ENCODE results near the gene RNGTT. TPM values are rescaled to one million over a fixed set of nuclear protein-coding genes. Genes with fewer than 3 reads are reported as not detected.

RNGTT gene
- total RNA-seq, 2 experiments from 2014 or later = 11.6 to 12.4 TPM

DNA sequence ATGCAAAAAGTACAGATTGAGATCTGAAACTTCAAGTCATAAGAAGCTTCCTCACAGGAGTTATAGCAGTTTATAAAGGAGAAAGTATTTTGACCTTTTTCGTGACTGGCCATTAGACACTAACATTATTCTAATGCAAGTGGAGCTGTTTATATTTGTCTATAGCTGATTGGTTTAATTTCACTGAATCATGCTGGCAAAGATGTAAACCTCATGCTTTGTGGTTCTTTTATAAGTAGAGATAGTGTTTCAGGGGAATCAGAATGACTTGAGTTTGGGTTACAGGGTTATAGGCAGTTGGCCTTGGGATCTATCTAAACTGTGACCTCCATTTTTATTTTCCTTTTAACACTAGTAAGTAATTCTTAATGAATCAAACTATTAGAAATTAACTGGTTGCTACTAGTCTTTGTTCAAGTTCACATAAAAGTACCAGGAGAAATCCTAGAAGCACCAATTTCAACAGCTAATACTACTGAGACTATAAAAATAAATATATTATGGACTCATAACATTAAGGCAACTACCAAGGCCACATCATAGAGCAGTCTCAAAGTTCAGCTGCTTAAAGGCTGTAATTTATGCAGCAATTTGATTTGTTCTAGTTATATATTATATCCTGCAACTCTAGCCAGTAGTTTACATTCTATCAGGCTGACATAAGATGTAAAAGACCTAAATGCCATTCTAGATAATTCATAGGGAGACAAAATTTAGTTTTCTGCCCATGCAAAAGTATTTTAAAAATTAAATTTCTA, 94.0 kb downstream of the RNGTT start:
- ChIA-PET POLR2A (no interaction called here), CTCF (interaction anchor here (1.0 to 1.8 kb wide), 2 partner anchors 18 to 1730 kb away, joined by 3 to 4 read pairs; no protein-coding TSS in a partner anchor)
- H3K4me1 ChIP-seq (ENCODE audit: insufficient read depth, low read length) = no peaks in the 10 kb centered on the region
- no peaks in the 10 kb centered on the region for H3K27me3 ChIP-seq (ENCODE audit: control insufficient read depth in 1 of 2, insufficient read depth in 2 of 2, low read length in 2 of 2)
- H3K36me3 Mint-ChIP-seq (ENCODE audit: low read depth) = peaks cover 3% of the 10 kb centered on the region
- TF ChIP-seq CTCF (IDR thresholded peaks at IDR 0.05) = no peak
- H3K27ac ChIP-seq (ENCODE audit: low read depth in 1 of 2, low read length in 2 of 2) = no peak overlapping the region
- no peak overlapping the region for H3K27ac Mint-ChIP-seq
- H3K9me3 Mint-ChIP-seq = no peaks in the 10 kb centered on the region
- no peak for ATAC-seq (ENCODE audit: poor library complexity)
- no peaks in the 10 kb centered on the region for H3K36me3 ChIP-seq (ENCODE audit: insufficient read depth, low read length)
- H3K4me3 ChIP-seq (ENCODE audit: low read length) = no peak overlapping the region
- no peak overlapping the region for H3K4me3 Mint-ChIP-seq
- H3K4me1 Mint-ChIP-seq (ENCODE audit: low read depth) = peaks cover 27% of the 10 kb centered on the region
- no peak for DNase-seq
- H3K9me3 ChIP-seq (ENCODE audit: control insufficient read depth in 1 of 2, insufficient read depth in 1 of 2, low read length in 2 of 2) = no peaks in the 10 kb centered on the region
- intact Hi-C loops (cut with DNase I, micrococcal nuclease) = loop anchor here (1.0 to 5.0 kb wide), 6 partner anchors 87 to 1803 kb away; no protein-coding TSS in a partner anchor
- H3K27me3 Mint-ChIP-seq = no peaks in the 10 kb centered on the region

- Histone ChIP-seq H3K27me3 (ENCODE audit: control insufficient read depth in 1 of 2, insufficient read depth in 2 of 2, low read length in 2 of 2) (no peaks in the 10 kb centered on the region), H3K27ac (ENCODE audit: low read depth in 1 of 2, low read length in 2 of 2) (no peak overlapping the region), H3K36me3 (ENCODE audit: insufficient read depth, low read length) (no peaks in the 10 kb centered on the region), H3K9me3 (ENCODE audit: control insufficient read depth in 1 of 2, insufficient read depth in 1 of 2, low read length in 2 of 2) (no peaks in the 10 kb centered on the region), H3K4me3 (ENCODE audit: low read length) (no peak overlapping the region), H3K4me1 (ENCODE audit: insufficient read depth, low read length) (no peaks in the 10 kb centered on the region)
- H3K27ac Mint-ChIP-seq = no peak overlapping the region
- peaks cover 24% of the 10 kb centered on the region for H3K4me1 Mint-ChIP-seq (ENCODE audit: low read depth)
- DNase-seq (no peak), ATAC-seq (ENCODE audit: poor library complexity) (no peak)
- H3K36me3 Mint-ChIP-seq (ENCODE audit: low read depth) = peaks cover 8% of the 10 kb centered on the region
- intact Hi-C loops (cut with DNase I, micrococcal nuclease) = no loop called here
- no peak overlapping the region for H3K4me3 Mint-ChIP-seq
- ChIA-PET CTCF (interaction anchor here (1.4 kb wide), 1 partner anchor 8 kb away, joined by 3 read pairs; no protein-coding TSS in a partner anchor), POLR2A (interaction anchor here (1.1 kb wide), 1 partner anchor 32 kb away, joined by 3 read pairs; no protein-coding TSS in a partner anchor)
- H3K9me3 Mint-ChIP-seq = no peaks in the 10 kb centered on the region
- H3K27me3 Mint-ChIP-seq = no peaks in the 10 kb centered on the region
- TF ChIP-seq CTCF (IDR thresholded peaks at IDR 0.05) = no peak
These were observed 95.3 kb downstream of the RNGTT start for GRCh38 chr6:88867841-88868731.

DNA sequence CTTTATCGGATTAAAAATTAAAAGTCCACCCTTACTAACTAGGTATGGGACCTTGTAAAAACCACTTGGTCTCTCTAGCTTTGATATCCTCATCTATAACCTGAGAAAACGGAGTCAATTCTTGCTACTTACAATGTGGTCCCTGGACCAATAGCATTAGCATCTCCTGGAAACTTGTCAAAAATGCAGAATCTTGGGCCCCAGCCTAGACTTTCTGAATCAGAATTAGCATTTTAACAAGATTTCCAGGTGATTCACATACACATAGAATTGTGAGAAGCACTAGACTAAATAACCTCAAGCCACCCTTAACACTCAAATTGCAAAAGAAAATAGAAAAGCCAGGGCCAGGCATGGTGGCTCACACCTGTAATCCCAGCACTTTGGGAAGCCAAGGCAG, 96.6 kb downstream of the RNGTT start:
- no peaks in the 10 kb centered on the region for H3K27me3 ChIP-seq (ENCODE audit: control insufficient read depth in 1 of 2, insufficient read depth in 2 of 2, low read length in 2 of 2)
- CTCF ChIA-PET = interaction anchor here (1.4 kb wide), 1 partner anchor 10 kb away, joined by 3 read pairs; no protein-coding TSS in a partner anchor
- DNase-seq (no peak), ATAC-seq (ENCODE audit: poor library complexity) (no peak)
- Mint-ChIP-seq H3K4me1 (ENCODE audit: low read depth) (peaks cover 24% of the 10 kb centered on the region), H3K27ac (no peak overlapping the region), H3K9me3 (no peaks in the 10 kb centered on the region), H3K36me3 (ENCODE audit: low read depth) (peaks cover 20% of the 10 kb centered on the region), H3K4me3 (no peak overlapping the region), H3K27me3 (no peaks in the 10 kb centered on the region)
- intact Hi-C loops (cut with DNase I, micrococcal nuclease) = no loop called here
- H3K4me1 ChIP-seq (ENCODE audit: insufficient read depth, low read length) = no peaks in the 10 kb centered on the region
- H3K36me3 ChIP-seq (ENCODE audit: insufficient read depth, low read length) = peaks cover 4% of the 10 kb centered on the region
- no peak for TF ChIP-seq CTCF (IDR thresholded peaks at IDR 0.05)
- H3K9me3 ChIP-seq (ENCODE audit: control insufficient read depth in 1 of 2, insufficient read depth in 1 of 2, low read length in 2 of 2) = no peaks in the 10 kb centered on the region
- no peak overlapping the region for H3K4me3 ChIP-seq (ENCODE audit: low read length)
- POLR2A ChIA-PET = interaction anchor here (1.1 kb wide), 1 partner anchor 33 kb away, joined by 3 read pairs; no protein-coding TSS in a partner anchor
- no peak overlapping the region for H3K27ac ChIP-seq (ENCODE audit: low read depth in 1 of 2, low read length in 2 of 2)

Measured in CD4-positive, alpha-beta T cell (primary cell).